Suprapubic skin (tissue), 3 donors: ENCODE results near the gene GALNT9.

Experiments
- POLR2AphosphoS5 ChIP-seq, 3 donors: sonication (generic); formaldehyde crosslinking; IDR thresholded peaks; one replicate each; pipeline ENCODE4 v1.6.1; 2017; ENCODE audit warnings: antibody characterized with exemption in 3 of 3
- TF ChIP-seq, protein P1 (sequence below), 2 donors: fragments of 200-600 bp in 1 of 2; fragments of 450-650 bp in 1 of 2; sonication (generic) in 1 of 2; IDR thresholded peaks; one replicate each; pipeline ENCODE4 v1.5.1; 2016 to 2019; ENCODE audit warnings: antibody characterized with exemption in 2 of 2, mild to moderate bottlenecking in 1 of 2, moderate library complexity in 1 of 2

DNA sequence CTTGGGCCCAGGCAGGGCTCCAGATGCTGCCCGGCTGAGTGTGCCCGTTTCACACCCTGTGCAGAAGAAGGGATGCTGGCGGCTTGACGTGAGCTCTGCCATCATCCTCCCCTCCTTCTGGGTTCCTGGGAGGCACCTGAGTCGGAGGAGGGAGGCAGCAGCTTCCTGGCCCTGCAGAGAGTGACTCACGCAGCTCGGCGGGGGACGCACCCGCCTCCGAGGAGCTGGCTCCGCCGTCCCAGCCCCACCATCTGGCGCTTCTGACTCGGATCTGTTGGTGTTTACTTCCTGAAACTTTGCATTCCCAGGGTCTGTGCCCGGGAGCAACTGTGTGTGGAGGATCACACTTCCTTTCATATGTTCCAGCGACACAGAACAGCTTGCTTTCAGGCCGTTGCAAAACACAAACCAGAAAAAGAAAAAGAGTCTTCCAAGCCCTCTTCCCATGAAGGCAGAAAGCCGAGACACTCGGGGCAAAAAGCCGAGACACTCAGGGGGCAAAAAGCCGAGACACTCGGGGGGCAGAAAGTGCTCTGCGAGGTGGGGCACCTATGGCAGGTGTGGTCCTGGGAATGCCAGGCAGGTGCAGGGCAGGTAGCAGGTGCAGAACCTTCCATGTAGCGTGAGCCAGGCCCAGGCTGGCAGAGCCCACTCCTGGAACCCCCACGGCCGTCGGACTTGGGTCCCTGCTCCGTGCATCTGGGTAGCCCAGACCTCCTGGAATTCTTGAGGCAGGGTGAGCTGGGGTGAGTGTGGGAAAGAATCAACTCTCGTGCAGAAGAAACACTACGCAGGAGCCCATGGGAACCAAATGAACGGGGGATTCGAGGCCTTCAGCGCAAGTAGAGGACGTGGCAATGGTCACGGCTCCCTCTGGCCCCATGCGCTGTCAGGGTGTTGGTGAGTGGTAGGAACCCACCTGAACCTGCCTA is 27.6 kb upstream of the GALNT9 start:
- TF ChIP-seq, protein P1, sequence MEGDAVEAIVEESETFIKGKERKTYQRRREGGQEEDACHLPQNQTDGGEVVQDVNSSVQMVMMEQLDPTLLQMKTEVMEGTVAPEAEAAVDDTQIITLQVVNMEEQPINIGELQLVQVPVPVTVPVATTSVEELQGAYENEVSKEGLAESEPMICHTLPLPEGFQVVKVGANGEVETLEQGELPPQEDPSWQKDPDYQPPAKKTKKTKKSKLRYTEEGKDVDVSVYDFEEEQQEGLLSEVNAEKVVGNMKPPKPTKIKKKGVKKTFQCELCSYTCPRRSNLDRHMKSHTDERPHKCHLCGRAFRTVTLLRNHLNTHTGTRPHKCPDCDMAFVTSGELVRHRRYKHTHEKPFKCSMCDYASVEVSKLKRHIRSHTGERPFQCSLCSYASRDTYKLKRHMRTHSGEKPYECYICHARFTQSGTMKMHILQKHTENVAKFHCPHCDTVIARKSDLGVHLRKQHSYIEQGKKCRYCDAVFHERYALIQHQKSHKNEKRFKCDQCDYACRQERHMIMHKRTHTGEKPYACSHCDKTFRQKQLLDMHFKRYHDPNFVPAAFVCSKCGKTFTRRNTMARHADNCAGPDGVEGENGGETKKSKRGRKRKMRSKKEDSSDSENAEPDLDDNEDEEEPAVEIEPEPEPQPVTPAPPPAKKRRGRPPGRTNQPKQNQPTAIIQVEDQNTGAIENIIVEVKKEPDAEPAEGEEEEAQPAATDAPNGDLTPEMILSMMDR (IDR thresholded peaks at IDR 0.05): no peak
- no peak for TF ChIP-seq POLR2AphosphoS5 (IDR thresholded peaks at IDR 0.05)
